Hepatic stellate cell (primary cell): Measurements from ENCODE around the gene CKMT1A.
A peak's percentile ranks its signal among the peaks of the same experiment; 100 is the strongest.

ENCODE experiments used
- DNase-seq: peaks from one replicate; pipeline ENCODE4 v3.0.0; 2011; ENCODE audit warnings: low spot score

The CKMT1A gene

DNA sequence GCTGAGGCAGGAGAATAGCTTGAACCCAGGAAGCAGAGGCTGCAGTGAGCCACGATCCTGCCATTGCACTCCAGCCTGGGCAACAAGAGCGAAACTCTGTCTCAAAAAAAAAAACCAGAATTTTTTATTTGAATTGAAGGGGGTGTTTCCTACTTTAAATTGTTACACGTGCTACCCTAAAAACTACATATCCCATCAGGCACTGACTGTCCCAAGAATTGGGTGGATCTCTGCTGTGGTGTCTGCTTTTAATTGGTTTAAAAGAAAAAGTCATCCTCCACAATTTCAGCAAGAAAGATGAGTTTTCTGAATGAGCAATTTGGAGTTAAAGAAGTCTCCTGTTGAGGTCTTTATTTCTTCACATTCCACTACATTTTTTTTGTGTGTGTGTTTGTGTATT is 54.7 kb downstream of the CKMT1A start:
- DNase-seq: peak; percentile 31
